Activated CD8-positive, alpha-beta memory T cell treated with anti-CD3 and anti-CD28 coated beads, Interleukin-2, amount 50 U/mL, for 24 hours (primary cell): ENCODE measurements around the gene ZNF24.

Experiments used
- DNase-seq: peaks from one replicate; pipeline ENCODE4 v3.0.0-alpha.2; 2020; ENCODE audit errors: extremely low read depth

Gene ZNF24

DNA sequence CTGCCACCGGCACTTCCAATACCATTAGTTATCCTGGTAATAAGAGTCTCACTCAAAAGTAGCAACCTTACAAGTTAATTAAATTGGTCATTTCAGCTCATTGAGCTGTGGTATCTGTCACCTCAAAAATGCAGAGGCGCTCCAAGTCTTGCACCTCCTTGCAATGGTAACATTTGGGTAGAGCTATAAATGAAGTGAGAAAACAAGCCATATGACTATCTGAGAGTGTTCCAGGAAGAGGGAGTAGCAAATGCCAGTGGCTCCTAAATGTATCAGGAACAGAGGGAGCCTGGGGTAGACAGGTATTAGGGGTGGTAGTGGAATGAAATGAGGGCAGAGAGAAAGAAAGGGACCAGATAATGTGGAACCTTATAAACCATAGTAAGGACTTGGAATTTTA, 48.2 kb downstream of the ZNF24 start:
- no peak for DNase-seq

DNA sequence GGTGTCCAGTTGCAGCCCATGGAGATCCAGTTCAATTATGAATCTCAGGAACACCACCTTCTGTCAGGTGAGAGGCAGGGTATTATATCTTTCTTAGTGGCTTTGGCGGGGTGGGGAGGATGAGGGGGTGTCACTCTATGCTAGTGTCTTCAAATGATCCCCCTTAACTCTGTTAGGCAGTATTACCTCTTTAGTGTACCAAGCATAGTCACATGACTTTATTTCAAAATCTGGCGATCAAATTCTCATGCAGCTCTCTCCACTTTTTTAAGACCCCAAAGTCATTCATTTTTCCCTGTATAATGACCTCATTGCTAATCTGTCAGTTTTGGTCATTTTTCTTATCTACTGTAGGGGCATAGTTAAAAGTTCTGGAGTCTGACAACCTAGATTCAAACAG, 53.1 kb downstream of the ZNF24 start:
- DNase-seq: no peak

DNA sequence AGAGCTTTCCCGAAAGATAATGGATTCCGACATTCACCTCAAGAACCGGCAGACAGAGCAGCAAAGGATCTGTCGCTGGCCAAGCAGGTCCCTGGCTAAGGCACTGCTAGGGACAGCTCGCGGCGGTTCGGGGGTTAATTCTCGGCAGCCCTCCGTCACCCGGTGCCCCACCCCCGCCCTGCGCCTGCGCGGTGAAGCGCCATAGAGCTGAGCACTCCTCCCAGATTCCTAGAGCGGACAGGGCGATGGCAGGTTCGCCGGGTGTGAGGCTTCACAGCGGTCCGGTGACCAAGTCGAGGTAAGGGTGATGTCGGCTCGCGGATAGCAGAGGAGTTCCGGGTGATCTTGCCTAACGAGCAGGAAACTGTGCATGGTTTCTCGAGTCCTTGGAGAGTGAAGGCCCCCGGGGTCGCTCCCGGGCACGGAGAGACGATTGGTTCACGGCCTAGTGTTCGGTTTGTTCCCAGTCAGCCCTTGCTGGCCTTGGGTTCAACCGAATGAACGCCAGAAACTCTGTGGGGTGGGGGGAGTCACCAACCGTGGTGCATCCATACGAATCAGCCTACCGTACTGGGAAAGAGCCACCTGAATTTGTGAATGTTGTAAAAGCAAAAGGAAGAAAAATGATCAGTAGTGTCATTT, 54.0 kb downstream of the ZNF24 start, which contains the start of gene ZSCAN30:
TSS of gene ZSCAN30 (minus strand) at position 136 of the 642 bp plus-strand sequence. CDS start 25,877 bp downstream, outside the sequence.
- DNase-seq: peak; percentile 88

DNA sequence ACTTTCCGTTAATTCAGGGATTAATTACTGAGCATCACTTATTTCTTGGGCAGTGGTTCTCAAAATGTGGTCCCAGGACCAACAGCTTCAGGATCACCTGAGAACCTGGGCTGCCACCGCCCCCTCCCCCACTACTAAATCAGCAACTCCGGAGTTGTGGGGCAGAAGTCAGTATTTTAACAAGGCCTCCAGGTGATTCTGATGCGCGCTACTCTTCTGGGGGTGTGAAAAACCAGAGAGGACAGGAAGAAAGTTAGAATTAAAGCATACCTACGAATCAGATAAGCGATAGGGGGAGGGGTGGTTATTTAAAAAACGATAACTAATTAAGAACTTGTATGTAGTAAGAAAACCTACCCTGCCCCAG, 54.5 kb downstream of the ZNF24 start:
- no peak for DNase-seq

DNA sequence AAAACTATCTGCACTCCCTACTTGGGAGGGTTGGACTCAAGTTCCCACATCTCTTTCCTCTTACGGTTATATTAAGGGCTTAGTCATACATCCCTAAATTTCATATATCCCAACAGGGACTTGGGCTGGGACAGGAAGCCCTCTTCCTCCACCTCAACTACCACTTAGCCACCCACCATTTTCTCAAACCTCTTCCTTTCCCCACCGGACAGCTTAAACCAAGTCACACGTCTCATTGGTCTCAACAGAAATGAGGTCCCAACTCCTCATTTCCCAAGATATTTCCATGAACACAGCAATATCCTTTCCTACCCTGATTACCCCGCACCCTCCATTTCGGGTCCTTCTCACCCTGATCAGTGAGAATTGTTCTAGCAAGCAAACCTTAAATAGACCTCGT, 54.9 kb downstream of the ZNF24 start:
- DNase-seq: no peak

DNA sequence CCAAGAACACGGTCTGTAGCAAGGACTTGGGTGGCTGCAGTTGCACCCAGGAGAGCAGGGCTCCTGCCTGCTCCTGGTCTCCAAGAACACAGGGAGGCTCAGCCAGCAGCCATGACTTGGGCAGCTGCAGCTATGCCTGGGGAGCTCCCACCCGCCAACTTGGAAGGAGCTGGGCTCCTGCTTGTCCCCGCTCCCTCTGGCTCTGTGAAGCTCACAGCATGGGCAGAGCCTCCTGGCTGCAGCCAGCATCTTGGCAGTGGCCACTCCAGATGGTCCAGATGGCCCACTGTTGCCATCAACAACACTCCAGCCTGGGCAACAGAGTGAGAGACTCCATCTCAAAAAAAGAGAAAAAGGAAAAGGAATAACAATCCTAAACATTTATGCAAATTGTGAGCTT, 59.4 kb downstream of the ZNF24 start:
- no peak for DNase-seq

DNA sequence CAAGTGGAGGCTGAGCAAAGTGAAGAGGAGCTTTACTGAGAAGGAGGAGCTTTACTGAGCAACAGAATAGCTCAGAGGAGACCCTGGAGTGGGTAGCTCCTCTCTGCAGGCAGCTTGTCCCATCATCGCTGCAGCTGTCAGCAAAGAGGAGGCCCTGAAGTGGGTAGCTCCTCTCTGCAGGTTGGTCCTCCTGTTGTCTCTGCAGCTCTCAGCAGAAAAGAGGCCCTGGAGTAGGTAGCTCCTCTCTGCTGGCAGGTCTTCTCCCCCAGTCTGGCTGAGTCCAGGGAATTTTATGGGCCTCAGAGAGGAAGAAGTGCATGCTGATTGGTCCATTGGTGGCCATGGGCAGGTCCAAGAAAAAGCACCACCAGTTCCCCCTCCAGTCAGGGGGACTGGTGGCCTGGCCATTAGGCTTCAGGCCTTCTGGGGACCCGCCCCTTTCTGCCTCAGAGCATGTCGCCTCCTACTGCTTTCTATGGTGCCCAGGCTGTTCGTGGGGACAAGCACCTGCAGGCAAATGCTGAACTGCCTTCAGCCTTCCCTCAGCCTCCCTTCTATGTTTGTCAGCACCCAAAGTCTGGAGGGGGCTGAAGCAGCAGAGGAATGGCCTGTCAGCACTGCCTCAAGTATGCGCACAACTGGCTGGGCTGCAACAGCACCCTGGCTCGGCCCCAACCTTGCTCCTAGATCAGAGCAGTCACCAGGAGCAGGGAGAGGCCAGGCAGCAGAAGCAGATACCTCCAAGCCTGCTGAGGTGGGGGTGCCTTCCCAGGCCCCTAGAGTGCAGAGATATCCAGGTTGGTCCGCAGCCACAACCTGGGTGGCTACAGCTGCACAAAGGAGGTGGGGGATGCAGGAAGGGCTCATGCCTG, 60.1 kb downstream of the ZNF24 start:
- DNase-seq: no peak

DNA sequence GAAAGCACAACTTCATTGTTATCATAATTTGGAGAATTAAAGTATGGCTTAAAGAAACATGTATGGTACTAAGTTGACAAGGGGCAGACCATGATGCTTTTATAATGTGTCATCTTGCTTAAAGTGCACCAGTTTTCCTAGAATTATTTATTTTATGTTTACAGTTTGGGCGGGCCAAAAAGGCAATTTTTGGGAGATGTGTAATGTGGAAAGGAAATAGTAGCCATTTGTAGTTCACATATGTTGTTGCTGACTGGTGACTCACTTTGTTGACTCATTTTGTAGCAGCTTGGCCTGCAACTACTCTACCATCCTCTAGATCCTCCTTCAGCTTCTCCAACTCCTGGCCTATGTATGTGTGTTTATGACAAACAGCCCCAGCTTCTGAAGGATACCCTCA, 61.9 kb downstream of the ZNF24 start:
- DNase-seq: no peak
